ENCODE data around the gene GULP1. TPM values are rescaled to one million over a fixed set of nuclear protein-coding genes. Genes with fewer than 3 reads are reported as not detected.

The GULP1 gene
- polyA plus RNA-seq, 4 donors = 7.1 to 33.7 (median 18.9) TPM

- no peak for DNase-seq
- no peaks in the 10 kb centered on the region for H3K4me1 ChIP-seq (ENCODE audit: control insufficient read depth in 3 of 3, insufficient read depth in 2 of 3, low read depth in 1 of 3, low read length in 2 of 3)
- no peaks in the 10 kb centered on the region for H3K36me3 ChIP-seq (ENCODE audit: control insufficient read depth in 3 of 3, insufficient read depth in 2 of 3, low read depth in 1 of 3, low read length in 3 of 3)
- WGBS, 3 donors = 74 to 83% (median 75%) methylated on average over 9 of the region's 9 CpGs
- no peaks in the 10 kb centered on the region for H3K9me3 ChIP-seq (ENCODE audit: control insufficient read depth in 2 of 2, insufficient read depth in 1 of 2, low read depth in 1 of 2, low read length in 1 of 2)
- no peak overlapping the region for H3K27ac ChIP-seq (ENCODE audit: low read depth in 1 of 3, low read length in 2 of 3)
- FAIRE-seq = no peak
- no peak overlapping the region for H3K4me3 ChIP-seq (ENCODE audit: low read depth in 1 of 3, low read length in 3 of 3)
- H3K27me3 ChIP-seq (ENCODE audit: control insufficient read depth in 3 of 3, insufficient read depth in 3 of 3, low read length in 3 of 3) = no peaks in the 10 kb centered on the region
Measured at GRCh38 chr2:188631037-188631809, 339.5 kb downstream of the GULP1 start.

- H3K9me3 ChIP-seq (ENCODE audit: control insufficient read depth in 2 of 2, insufficient read depth in 1 of 2, low read depth in 1 of 2, low read length in 1 of 2) = no peaks in the 10 kb centered on the region
- H3K27me3 ChIP-seq (ENCODE audit: control insufficient read depth in 3 of 3, insufficient read depth in 3 of 3, low read length in 3 of 3) = no peaks in the 10 kb centered on the region
- H3K27ac ChIP-seq (ENCODE audit: low read depth in 1 of 3, low read length in 2 of 3) = no peak overlapping the region
- no peak for FAIRE-seq
- no peaks in the 10 kb centered on the region for H3K36me3 ChIP-seq (ENCODE audit: control insufficient read depth in 3 of 3, insufficient read depth in 2 of 3, low read depth in 1 of 3, low read length in 3 of 3)
- H3K4me1 ChIP-seq (ENCODE audit: control insufficient read depth in 3 of 3, insufficient read depth in 2 of 3, low read depth in 1 of 3, low read length in 2 of 3) = no peaks in the 10 kb centered on the region
- H3K4me3 ChIP-seq (ENCODE audit: low read depth in 1 of 3, low read length in 3 of 3) = no peak overlapping the region
- DNase-seq = no peak
- 80 to 89% (median 88%) methylated on average over 1 of the region's 1 CpG for WGBS, 3 donors
Measured at GRCh38 chr2:188634656-188635055, 343.0 kb downstream of the GULP1 start.

All from small intestine (tissue), 7 donors.